Activated naive CD8-positive, alpha-beta T cell treated with anti-CD3 and anti-CD28 coated beads, Interleukin-2, amount 50 U/mL, for 16 hours (primary cell): Measurements from ENCODE around the gene POU2AF2.
"Not testable (repeated sequence)": the region's sequence is repeated elsewhere in the genome, so short reads cannot be mapped to it uniquely, and the experiment has no call there.

Experiments used
- DNase-seq: peaks from one replicate; pipeline ENCODE4 v3.0.0-alpha.2; 2020; ENCODE audit warnings: low read depth, low spot score

Gene POU2AF2

GRCh38 chr11:111258046-111258445 lies 12.5 kb downstream of the POU2AF2 start:
- no peak for DNase-seq

GRCh38 chr11:111259896-111260295 lies 14.4 kb downstream of the POU2AF2 start:
- DNase-seq = no peak

GRCh38 chr11:111260811-111261210 lies 15.3 kb downstream of the POU2AF2 start:
- no peak for DNase-seq

- DNase-seq = no peak
Observed at GRCh38 chr11:111264646-111265045, 19.1 kb downstream of the POU2AF2 start.

GRCh38 chr11:111265421-111265820 lies 19.9 kb downstream of the POU2AF2 start:
- DNase-seq = no peak

GRCh38 chr11:111268303-111268702 lies 22.8 kb downstream of the POU2AF2 start:
- DNase-seq = not testable (repeated sequence)

- no peak for DNase-seq
Observed at GRCh38 chr11:111269146-111269868, 23.8 kb downstream of the POU2AF2 start.

GRCh38 chr11:111272420-111272819 lies 26.9 kb downstream of the POU2AF2 start:
- no peak for DNase-seq

- no peak for DNase-seq
Observed at GRCh38 chr11:111282562-111283075, 37.1 kb downstream of the POU2AF2 start.

GRCh38 chr11:111283945-111284481 lies 38.5 kb downstream of the POU2AF2 start:
- no peak for DNase-seq

- DNase-seq = no peak
Observed at GRCh38 chr11:111285189-111286091, 39.9 kb downstream of the POU2AF2 start.

- no peak for DNase-seq
Observed at GRCh38 chr11:111291764-111292163, 46.2 kb downstream of the POU2AF2 start.

- DNase-seq = not testable (repeated sequence)
Observed at GRCh38 chr11:111292408-111292807, 46.9 kb downstream of the POU2AF2 start.

GRCh38 chr11:111296196-111296595 lies 50.7 kb downstream of the POU2AF2 start:
- DNase-seq = no peak

- no peak for DNase-seq
Observed at GRCh38 chr11:111297696-111298095, 52.2 kb downstream of the POU2AF2 start.

GRCh38 chr11:111298413-111299100 lies 53.0 kb downstream of the POU2AF2 start, which contains the start of gene POU2AF3:
POU2AF3 (plus strand) TSS chr11:111298546; CDS start chr11:111298582, 36 bp downstream.
- DNase-seq = no peak

GRCh38 chr11:111299101-111300026 lies 53.8 kb downstream of the POU2AF2 start:
- no peak for DNase-seq

GRCh38 chr11:111300569-111300968 lies 55.0 kb downstream of the POU2AF2 start:
- DNase-seq = no peak

- DNase-seq = no peak
Observed at GRCh38 chr11:111301004-111301841, 55.7 kb downstream of the POU2AF2 start.

GRCh38 chr11:111301842-111302118 lies 56.3 kb downstream of the POU2AF2 start:
- DNase-seq = no peak
